ENCODE data around the gene PEX11G. TPM values are rescaled to one million over a fixed set of nuclear protein-coding genes. Genes with fewer than 3 reads are reported as not detected.

Gene PEX11G
- polyA plus RNA-seq, 1 donor from 2014 or later = 1.3 TPM

- Histone ChIP-seq H2AFZ (ENCODE audit: low read depth, low read length) (no peak overlapping the region), H3K9me3 (ENCODE audit: low read length) (no peaks in the 10 kb centered on the region), H3K4me2 (ENCODE audit: low read length) (no peak overlapping the region), H3K27me3 (ENCODE audit: insufficient read depth, low read depth, low read length) (no peaks in the 10 kb centered on the region), H3F3A (ENCODE audit: insufficient read depth, low read length, poor library complexity, severe bottlenecking) (no peaks in the 10 kb centered on the region), H3K9me2 (ENCODE audit: insufficient read depth, low read length) (no peaks in the 10 kb centered on the region), H3K4me3 (ENCODE audit: low read length) (no peak overlapping the region), H3K27ac (ENCODE audit: low read length) (no peak overlapping the region), H4K20me1 (ENCODE audit: insufficient read depth) (no peaks in the 10 kb centered on the region), H3K79me2 (replicated peaks; ENCODE audit: insufficient read depth, low read length) (no peaks in the 10 kb centered on the region), H3K9ac (ENCODE audit: low read length) (no peak overlapping the region), H3K36me3 (ENCODE audit: insufficient read depth, low read length) (no peaks in the 10 kb centered on the region)
- TF ChIP-seq TAF1 (IDR thresholded peaks at IDR 0.05; ENCODE audit: low read depth) = no peak
These were observed 8.4 kb downstream of the PEX11G start for GRCh38 chr19:7480222-7480969.

- Histone ChIP-seq H3K9me3 (ENCODE audit: low read length) (no peaks in the 10 kb centered on the region), H2AFZ (ENCODE audit: low read depth, low read length) (no peak overlapping the region), H3K27me3 (ENCODE audit: insufficient read depth, low read depth, low read length) (no peaks in the 10 kb centered on the region), H3K9me2 (ENCODE audit: insufficient read depth, low read length) (no peaks in the 10 kb centered on the region), H3F3A (ENCODE audit: insufficient read depth, low read length, poor library complexity, severe bottlenecking) (no peaks in the 10 kb centered on the region), H3K9ac (ENCODE audit: low read length) (no peak overlapping the region), H3K79me2 (replicated peaks; ENCODE audit: insufficient read depth, low read length) (no peaks in the 10 kb centered on the region), H3K36me3 (ENCODE audit: insufficient read depth, low read length) (no peaks in the 10 kb centered on the region), H3K4me3 (ENCODE audit: low read length) (no peak overlapping the region), H4K20me1 (ENCODE audit: insufficient read depth) (no peaks in the 10 kb centered on the region), H3K4me2 (ENCODE audit: low read length) (no peak overlapping the region), H3K27ac (ENCODE audit: low read length) (no peak overlapping the region)
- no peak for TF ChIP-seq MXI1 (conservative IDR thresholded peaks at IDR 0.05; ENCODE audit: poor library complexity, severe bottlenecking)
These were observed 10.0 kb downstream of the PEX11G start for GRCh38 chr19:7478843-7479227.

GRCh38 chr19:7478173-7478842, 10.5 kb downstream of the PEX11G start:
- Histone ChIP-seq H3K4me3 (ENCODE audit: low read length) (no peak overlapping the region), H2AFZ (ENCODE audit: low read depth, low read length) (no peak overlapping the region), H3K9ac (ENCODE audit: low read length) (no peak overlapping the region), H3K9me2 (ENCODE audit: insufficient read depth, low read length) (no peaks in the 10 kb centered on the region), H3K36me3 (ENCODE audit: insufficient read depth, low read length) (no peaks in the 10 kb centered on the region), H4K20me1 (ENCODE audit: insufficient read depth) (no peaks in the 10 kb centered on the region), H3K27ac (ENCODE audit: low read length) (no peak overlapping the region), H3K4me2 (ENCODE audit: low read length) (no peak overlapping the region), H3K27me3 (ENCODE audit: insufficient read depth, low read depth, low read length) (no peaks in the 10 kb centered on the region), H3F3A (ENCODE audit: insufficient read depth, low read length, poor library complexity, severe bottlenecking) (no peaks in the 10 kb centered on the region), H3K9me3 (ENCODE audit: low read length) (no peaks in the 10 kb centered on the region), H3K79me2 (replicated peaks; ENCODE audit: insufficient read depth, low read length) (no peaks in the 10 kb centered on the region)
- TF ChIP-seq TAF1 (IDR thresholded peaks at IDR 0.05; ENCODE audit: low read depth) = no peak

- TF ChIP-seq EP300 (conservative IDR thresholded peaks at IDR 0.05; ENCODE audit: poor library complexity, severe bottlenecking) = no peak
- TF ChIP-seq RAD21 (conservative IDR thresholded peaks at IDR 0.05) = no peak
- TF ChIP-seq EZH2 (IDR thresholded peaks at IDR 0.05; ENCODE audit: borderline replicate concordance, insufficient read depth, low read length, poor library complexity, severe bottlenecking) = no peak
- TF ChIP-seq CTCF (IDR thresholded peaks at IDR 0.05; ENCODE audit: poor library complexity, severe bottlenecking) = no peak
- TF ChIP-seq SMC3 (conservative IDR thresholded peaks at IDR 0.05; ENCODE audit: poor library complexity) = no peak
- no peak for TF ChIP-seq REST (IDR thresholded peaks at IDR 0.05; ENCODE audit: borderline replicate concordance)
- Histone ChIP-seq H3K9me3 (ENCODE audit: low read length) (no peaks in the 10 kb centered on the region), H3K9me2 (ENCODE audit: insufficient read depth, low read length) (no peaks in the 10 kb centered on the region), H4K20me1 (ENCODE audit: insufficient read depth) (no peaks in the 10 kb centered on the region), H3K4me2 (ENCODE audit: low read length) (no peak overlapping the region), H2AFZ (ENCODE audit: low read depth, low read length) (no peak overlapping the region), H3K27ac (ENCODE audit: low read length) (no peak overlapping the region), H3K4me3 (ENCODE audit: low read length) (no peak overlapping the region), H3F3A (ENCODE audit: insufficient read depth, low read length, poor library complexity, severe bottlenecking) (no peaks in the 10 kb centered on the region), H3K9ac (ENCODE audit: low read length) (no peak overlapping the region), H3K79me2 (replicated peaks; ENCODE audit: insufficient read depth, low read length) (no peaks in the 10 kb centered on the region), H3K27me3 (ENCODE audit: insufficient read depth, low read depth, low read length) (no peaks in the 10 kb centered on the region), H3K36me3 (ENCODE audit: insufficient read depth, low read length) (no peaks in the 10 kb centered on the region)
These were observed 11.1 kb downstream of the PEX11G start for GRCh38 chr19:7477758-7478157.
